NCI-H460 (cell line): ENCODE results near the gene RBBP8NL. TPM values are rescaled to one million over a fixed set of nuclear protein-coding genes. Genes with fewer than 3 reads are reported as not detected.

Experiments
- DNase-seq: peaks from one replicate; pipeline ENCODE4 v3.0.0-alpha.2; 2016; ENCODE audit warnings: low read depth; ENCODE audit errors: extremely low read depth
- total RNA-seq: library from RNA; depleted of rRNA; stranded (reverse); fragments of >200 nt; shearing (Covaris generic); gene quantifications from 2 replicates; pipeline ENCODE4 v1.2.3, GENCODE V29; 2014; rRNA removed

RBBP8NL gene
- total RNA-seq, 1 experiment from 2014 or later = not detected

GRCh38 chr20:62367633-62368391 lies 59.5 kb downstream of the RBBP8NL start:
- DNase-seq = no peak

- no peak for DNase-seq
Observed at GRCh38 chr20:62367136-62367632, 60.2 kb downstream of the RBBP8NL start, which contains the start of gene LAMA5. Gene LAMA5 (minus strand): TSS chr20:62367312. CDS start chr20:62367245, 67 bp downstream.

- DNase-seq = no peak
Observed at GRCh38 chr20:62366370-62367135, 60.8 kb downstream of the RBBP8NL start.

GRCh38 chr20:62365814-62366369 lies 61.4 kb downstream of the RBBP8NL start:
- DNase-seq = no peak

- DNase-seq = no peak
Observed at GRCh38 chr20:62364911-62365736, 62.2 kb downstream of the RBBP8NL start.

GRCh38 chr20:62363920-62364851 lies 63.2 kb downstream of the RBBP8NL start:
- DNase-seq = no peak

GRCh38 chr20:62362991-62363919 lies 64.1 kb downstream of the RBBP8NL start:
- DNase-seq = no peak

- no peak for DNase-seq
Observed at GRCh38 chr20:62362590-62362940, 64.8 kb downstream of the RBBP8NL start.

- DNase-seq = no peak
Observed at GRCh38 chr20:62361799-62362589, 65.3 kb downstream of the RBBP8NL start.

- DNase-seq = peak; percentile 83
Observed at GRCh38 chr20:62360854-62361798, 66.2 kb downstream of the RBBP8NL start.

Other genes starting within 250 kb of the RBBP8NL start
- gene MTG2, start 244.5 kb downstream of the RBBP8NL start, total RNA-seq = 34.3 and 42.3 TPM in 2 replicates
- gene HRH3, start 207.3 kb downstream of the RBBP8NL start, total RNA-seq = not detected in 2 replicates
- gene OSBPL2, start 189.0 kb downstream of the RBBP8NL start, total RNA-seq = 12.4 and 14.8 TPM in 2 replicates
- 142 and 176 TPM in 2 replicates for gene ADRM1, start 124.5 kb downstream of the RBBP8NL start, total RNA-seq
- gene LAMA5, start 60.2 kb downstream of the RBBP8NL start, total RNA-seq = 169 and 171 TPM in 2 replicates
- 1,658 and 1,943 TPM in 2 replicates for gene RPS21, start 40.4 kb downstream of the RBBP8NL start, total RNA-seq
- 2.1 and 3.1 TPM in 2 replicates for gene CABLES2, start 20.3 kb downstream of the RBBP8NL start, total RNA-seq
- gene GATA5, start 48.5 kb upstream of the RBBP8NL start, total RNA-seq = 0.26 and 0.52 TPM in 2 replicates
- gene SLCO4A1, start 215.0 kb upstream of the RBBP8NL start, total RNA-seq = 91.6 and 97.1 TPM in 2 replicates